Measurements from ENCODE around the gene MGMT.

- no peak for TF ChIP-seq CTCF (IDR thresholded peaks at IDR 0.05 in 2 of 3, conservative IDR thresholded peaks at IDR 0.05 in 1 of 3; ENCODE audit: borderline replicate concordance in 1 of 3, insufficient read depth in 1 of 3, low read depth in 2 of 3, low read length in 2 of 3)
- no peak for TF ChIP-seq POLR2A (IDR thresholded peaks at IDR 0.05; ENCODE audit: borderline replicate concordance, extremely low read depth, insufficient read depth, insufficient read length)
- TF ChIP-seq EZH2phosphoT487 (IDR thresholded peaks at IDR 0.05; ENCODE audit: borderline replicate concordance): no peak
- TF ChIP-seq ZBTB33 (IDR thresholded peaks at IDR 0.05; ENCODE audit: extremely low read depth, insufficient replicate concordance, low read length): no peak
- TF ChIP-seq POLR2AphosphoS5 (IDR thresholded peaks at IDR 0.05; ENCODE audit: low read depth, low read length): no peak
- TF ChIP-seq ZNF274 (IDR thresholded peaks at IDR 0.05; ENCODE audit: low read depth, low read length): no peak
- no peak for TF ChIP-seq SRF (IDR thresholded peaks at IDR 0.05; ENCODE audit: low read depth)
- no peak for TF ChIP-seq YY1 (IDR thresholded peaks at IDR 0.05; ENCODE audit: extremely low read depth, insufficient replicate concordance, low read depth, low read length)
- no peak for TF ChIP-seq ATF3 (IDR thresholded peaks at IDR 0.05)
- TF ChIP-seq TCF7L2 (IDR thresholded peaks at IDR 0.05; ENCODE audit: borderline replicate concordance, extremely low read depth, insufficient read depth, insufficient read length): no peak
- no peak for TF ChIP-seq JUND (IDR thresholded peaks at IDR 0.05)
Measured at GRCh38 chr10:129773359-129773990, 306.4 kb downstream of the MGMT start.
